NCI-H748 (cell line): ENCODE results near the gene XPA.

Experiments
- DNase-seq: peaks from one replicate; lab custom pipeline; 2025; ENCODE audit not compliant: unreplicated experiment; lab: John Stamatoyannopoulos, UW

XPA gene

DNA sequence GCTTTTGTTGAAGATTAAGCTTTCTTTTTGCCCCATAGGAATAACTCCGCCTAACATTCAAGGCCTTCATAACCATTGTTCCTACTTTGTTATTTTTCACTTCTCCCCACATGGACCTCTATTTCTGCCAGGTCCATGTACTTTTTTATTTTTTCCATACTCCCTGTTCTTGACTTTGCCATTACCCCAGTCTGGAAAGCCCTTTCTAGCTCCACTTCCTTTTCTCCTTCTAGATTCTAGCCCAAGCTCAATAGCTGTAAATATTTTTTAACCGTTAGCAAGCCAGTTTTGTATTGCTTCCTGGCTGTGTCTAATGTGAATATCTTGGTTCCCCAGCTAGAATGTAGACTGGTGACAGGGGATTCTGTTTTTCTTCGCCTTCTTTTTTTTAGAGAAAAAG, 37.4 kb downstream of the XPA start:
- DNase-seq, result no peak

DNA sequence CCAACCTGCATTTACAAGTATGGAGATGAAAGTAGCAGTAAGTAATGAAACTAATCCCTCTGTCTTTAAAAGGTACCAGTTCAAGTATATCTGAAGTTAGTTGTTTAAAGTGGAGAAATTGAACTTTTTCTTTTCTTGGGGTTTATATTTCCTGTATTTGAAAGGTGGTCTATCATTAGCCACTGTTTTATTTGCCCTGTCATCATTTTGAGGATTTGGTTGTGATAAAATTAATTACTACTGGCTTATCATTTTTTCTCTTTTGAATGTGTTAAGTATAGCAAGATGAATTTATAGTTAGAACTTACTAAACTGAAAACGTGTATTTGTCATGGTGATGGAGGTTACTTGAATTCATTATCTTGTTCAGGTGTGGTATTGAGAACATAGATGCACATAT, 38.4 kb downstream of the XPA start:
- no peak for DNase-seq

DNA sequence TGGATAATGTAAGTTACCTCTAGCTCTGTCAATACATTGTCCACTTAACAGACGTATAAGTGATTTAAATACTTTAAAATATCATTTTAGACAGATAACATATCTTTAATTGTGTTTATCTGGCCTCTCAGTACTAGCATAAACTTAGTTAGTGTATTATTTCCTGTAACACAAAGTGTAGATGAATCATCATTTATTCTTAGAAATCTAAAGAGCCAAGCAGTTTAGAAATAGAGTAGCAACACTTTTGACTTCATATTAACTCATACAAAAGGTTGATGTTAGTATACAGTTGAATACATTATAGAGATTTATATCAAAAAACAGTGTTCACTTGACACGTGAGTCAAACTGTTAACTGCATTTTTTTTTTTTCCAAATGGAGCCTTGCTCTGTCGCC, 45.5 kb downstream of the XPA start:
- no peak for DNase-seq

DNA sequence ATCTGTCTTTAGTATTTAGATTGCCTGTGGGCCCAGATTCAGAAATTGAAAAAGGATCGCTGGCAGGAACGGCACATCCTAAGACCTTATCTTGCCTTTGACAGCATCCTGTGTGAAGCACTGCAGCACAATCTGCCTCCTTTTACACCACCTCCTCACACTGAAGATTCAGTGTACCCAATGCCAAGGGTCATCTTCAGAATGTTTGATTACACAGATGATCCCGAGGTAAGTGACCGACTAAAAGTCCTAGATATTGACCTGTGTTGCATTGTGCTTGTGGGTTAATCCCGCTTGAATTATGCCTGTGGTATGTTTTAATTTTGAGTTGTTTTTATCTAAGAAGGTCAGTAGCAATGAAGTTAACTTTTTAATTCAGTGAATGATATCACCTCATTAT, 49.1 kb downstream of the XPA start:
- DNase-seq, result no peak

- no peak for DNase-seq
Measured at GRCh38 chr9:97645720-97646119, 51.4 kb downstream of the XPA start.

- peak; percentile 76 for DNase-seq
Measured at GRCh38 chr9:97640325-97640724, 56.8 kb downstream of the XPA start.

DNA sequence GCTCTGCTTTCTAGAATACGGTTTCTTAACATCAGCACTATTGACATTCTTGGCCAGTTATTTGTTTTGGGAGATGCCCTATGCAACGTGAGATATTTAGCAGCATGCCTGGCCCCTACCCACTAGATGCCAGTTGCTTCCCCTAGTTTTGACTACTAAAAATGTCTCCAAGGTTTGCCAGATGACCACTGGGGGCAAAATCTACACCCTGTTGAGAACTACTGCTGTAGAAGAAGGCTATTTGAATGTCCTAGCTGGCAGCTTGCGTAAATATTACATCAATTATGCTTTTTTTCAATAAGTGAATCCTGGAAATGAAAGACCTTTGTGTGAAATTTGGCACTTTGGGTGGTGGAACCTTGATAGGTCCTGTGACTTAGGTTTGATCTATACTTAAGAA, 58.5 kb downstream of the XPA start:
- no peak for DNase-seq

- no peak for DNase-seq
Measured at GRCh38 chr9:97636903-97637302, 60.2 kb downstream of the XPA start.

GRCh38 chr9:97635026-97635425, 62.1 kb downstream of the XPA start:
- DNase-seq, result no peak

DNA sequence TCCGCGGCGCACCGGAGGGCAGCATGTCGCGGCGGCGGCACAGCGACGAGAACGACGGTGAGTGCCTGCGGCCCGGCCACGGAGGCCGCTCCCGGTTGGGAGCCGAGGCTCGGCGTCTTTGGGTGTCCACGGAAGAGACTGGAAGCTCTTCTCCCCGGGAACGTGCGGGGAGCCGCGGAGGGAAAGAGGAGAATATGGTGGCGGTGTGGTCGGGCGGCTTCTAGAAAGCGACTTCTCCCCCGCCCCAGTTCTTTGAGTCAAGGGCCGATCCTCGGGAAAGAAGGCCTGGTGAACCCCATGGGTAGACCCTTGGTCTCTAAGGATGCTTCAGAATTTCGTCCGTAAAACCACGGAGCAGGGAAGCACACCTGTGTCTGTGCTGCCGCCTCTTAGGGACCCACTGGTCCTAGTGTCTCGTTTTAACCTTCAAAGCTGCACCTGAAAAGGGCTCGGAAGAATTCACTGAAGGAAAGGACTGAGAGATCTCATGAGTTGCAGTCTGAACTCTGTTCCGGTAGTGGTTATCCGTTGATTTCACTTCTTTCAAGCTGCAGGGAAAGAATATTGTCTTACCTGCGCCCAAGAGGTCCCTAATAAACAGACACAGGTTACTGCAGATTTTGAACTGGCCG, 63.2 kb downstream of the XPA start:
- peak; percentile 56 for DNase-seq

DNA sequence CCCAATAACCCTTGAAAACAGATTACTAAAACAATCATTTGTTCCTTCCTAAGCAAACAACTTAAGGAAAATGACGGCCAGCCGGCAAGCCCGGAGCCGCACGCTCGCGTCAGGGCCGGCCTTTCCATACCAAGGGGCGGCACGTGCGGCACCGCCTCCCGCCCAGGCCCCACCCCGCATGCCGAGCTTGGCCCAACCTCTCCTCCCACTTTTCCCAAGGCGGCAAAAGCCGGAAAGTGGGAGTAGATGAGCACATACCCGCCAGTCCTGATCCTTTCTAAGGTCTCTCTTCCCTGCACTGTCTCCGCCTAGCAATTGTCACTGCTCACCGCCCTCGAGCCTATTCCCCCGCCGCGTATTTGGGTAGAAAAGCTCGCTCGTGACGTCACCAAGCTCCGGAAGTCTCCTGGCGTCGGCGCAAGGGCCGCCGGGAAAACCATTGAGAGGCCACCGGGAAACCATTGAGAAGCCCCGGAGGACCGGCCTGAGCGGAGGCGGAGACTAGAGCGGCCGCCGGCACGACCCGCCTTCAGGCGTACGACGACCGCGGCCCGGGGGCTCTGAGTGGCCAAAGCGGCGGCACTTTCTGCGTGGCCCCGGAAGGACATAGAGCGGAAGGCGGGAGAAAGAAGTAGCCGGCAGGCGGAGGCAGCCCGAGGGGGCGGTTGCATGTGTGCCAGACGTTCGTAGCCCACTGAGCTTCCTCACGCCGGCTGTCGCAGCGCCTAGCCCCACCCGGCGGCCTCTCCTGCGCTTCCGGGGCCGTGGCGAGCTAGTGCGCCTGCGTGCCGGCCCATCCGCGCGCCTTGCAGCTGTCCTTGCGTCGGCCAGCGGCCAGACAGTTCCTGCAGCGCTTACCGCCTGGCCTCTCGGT, 63.9 kb downstream of the XPA start, which contains the start of the genes NCBP1 and TSTD2:
Gene NCBP1, plus strand, starts transcription at position 837 of the 874 bp plus-strand sequence. CDS start 61 bp downstream, outside the sequence.
Gene TSTD2, minus strand, starts transcription at position 384 of the 874 bp plus-strand sequence. CDS start 5,806 bp downstream, outside the sequence.
- peak; percentile 99 for DNase-seq

GRCh38 chr9:97632248-97632984, 64.7 kb downstream of the XPA start:
- DNase-seq, result no peak

GRCh38 chr9:97630591-97630990, 66.5 kb downstream of the XPA start:
- no peak for DNase-seq

GRCh38 chr9:97629156-97629555, 68.0 kb downstream of the XPA start:
- DNase-seq, result no peak

GRCh38 chr9:97628668-97629067, 68.5 kb downstream of the XPA start:
- no peak for DNase-seq

DNA sequence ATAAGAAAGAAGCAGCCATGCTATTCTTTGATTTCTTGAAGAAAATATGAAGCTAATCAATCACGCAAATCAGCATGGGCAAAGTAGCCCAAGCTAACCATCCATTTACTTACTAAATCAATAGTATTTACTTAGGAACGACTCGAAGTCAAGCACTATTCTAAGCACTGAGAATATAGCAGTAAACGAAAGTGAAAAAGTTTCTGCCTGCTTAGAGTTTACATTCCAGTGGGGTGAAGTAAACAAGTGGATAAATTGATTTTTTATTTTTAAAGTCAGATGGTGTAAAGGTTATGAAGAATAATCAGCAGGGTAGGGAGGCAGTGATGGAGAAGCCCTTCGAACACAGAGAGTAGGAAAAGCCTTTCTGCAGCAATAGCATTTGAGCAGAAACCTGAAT, 69.5 kb downstream of the XPA start:
- no peak for DNase-seq

DNA sequence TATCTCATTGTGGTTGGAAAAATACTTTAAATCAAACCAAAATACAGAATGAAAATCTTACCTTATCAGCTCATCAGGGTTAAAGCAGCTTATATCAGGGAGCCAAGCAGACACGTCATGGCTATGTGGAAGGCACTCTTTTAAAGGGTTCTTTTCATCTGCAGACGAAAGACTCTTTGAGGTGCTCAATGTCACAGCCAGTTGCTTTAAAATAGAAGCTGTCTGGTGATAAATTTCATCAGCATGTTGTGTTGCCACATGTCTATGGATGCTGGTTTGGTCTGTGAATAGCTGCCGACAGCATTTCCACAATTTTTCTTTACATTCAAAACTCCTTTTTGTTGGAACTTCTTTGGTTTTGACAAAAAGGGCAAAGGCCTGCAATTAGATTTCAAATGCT, 71.5 kb downstream of the XPA start:
- no peak for DNase-seq
